GM12892 (cell line): Measurements from ENCODE around the gene LEMD1.

ENCODE experiments used
- POLR2A ChIP-seq: IDR thresholded peaks from 2 replicates; pipeline ENCODE4 v1.6.1; 2011; ENCODE audit warnings: low read depth, low read length, control low read depth
- POLR2AphosphoS5 ChIP-seq: IDR thresholded peaks from 2 replicates; pipeline ENCODE4 v1.6.1; 2011; ENCODE audit warnings: low read depth, low read length, control low read depth
- TAF1 ChIP-seq: IDR thresholded peaks from 2 replicates; pipeline ENCODE4 v1.6.1; 2011; ENCODE audit warnings: low read depth, mild to moderate bottlenecking, control low read depth, low read length, borderline replicate concordance

GRCh38 chr1:205381305-205381704 is 40.6 kb downstream of the LEMD1 start:
- TF ChIP-seq POLR2A, result no peak
- no peak for TF ChIP-seq POLR2AphosphoS5
- no peak for TF ChIP-seq TAF1
